VCaP (cell line): ENCODE data around the gene RAB6B.
A peak's percentile ranks its signal among the peaks of the same experiment; 100 is the strongest.

Experiments
- H3K27ac ChIP-seq: fragments of 450-650 bp; 2 replicates; pipeline ENCODE4 v1.5.1; 2017
- CTCF ChIP-seq: fragments of 450-650 bp; conservative IDR thresholded peaks from 2 replicates; pipeline ENCODE4 v1.5.1; 2017; ENCODE audit warnings: mild to moderate bottlenecking, moderate library complexity

RAB6B gene

GRCh38 chr3:133866141-133866540 is 29.5 kb downstream of the RAB6B start:
- no peak for TF ChIP-seq CTCF
- no peak overlapping the region for H3K27ac ChIP-seq

GRCh38 chr3:133865136-133865855 is 30.4 kb downstream of the RAB6B start:
- no peak overlapping the region for H3K27ac ChIP-seq
- TF ChIP-seq CTCF, result no peak

- no peak for TF ChIP-seq CTCF
- peak overlapping the region; percentile 53; the same call in 1 of the 2 replicates for H3K27ac ChIP-seq
Measured at GRCh38 chr3:133864616-133865015, 31.1 kb downstream of the RAB6B start.

- no peak for TF ChIP-seq CTCF
- peak overlapping the region; percentile 53 for H3K27ac ChIP-seq
Measured at GRCh38 chr3:133863911-133864310, 31.8 kb downstream of the RAB6B start.

- no peak overlapping the region for H3K27ac ChIP-seq
- no peak for TF ChIP-seq CTCF
Measured at GRCh38 chr3:133862161-133862560, 33.5 kb downstream of the RAB6B start.

- no peak overlapping the region for H3K27ac ChIP-seq
- TF ChIP-seq CTCF, result no peak
Measured at GRCh38 chr3:133860519-133860918, 35.2 kb downstream of the RAB6B start.

- no peak overlapping the region for H3K27ac ChIP-seq
- no peak for TF ChIP-seq CTCF
Measured at GRCh38 chr3:133859381-133860234, 36.1 kb downstream of the RAB6B start.
